T-helper 2 cell treated with Interferon-gamma antibody and Interleukin-4, amounts not matched to agents 100 ng/mL and 5 ng/mL, for 36 hours (primary cell): ENCODE results near the gene PTAR1. TPM values are rescaled to one million over a fixed set of nuclear protein-coding genes. Genes with fewer than 3 reads are reported as not detected.

ENCODE experiments used
- intact Hi-C: fragments of 100-400 bp; cut with micrococcal nuclease; formaldehyde crosslinking; loops from one replicate; pipeline ENCODE4 v1.15.1; 2023
- total RNA-seq: library from RNA; stranded (reverse); gene quantifications from 2 replicates; pipeline ENCODE4 v1.2.3, GENCODE V29; 2022

Gene PTAR1
- total RNA-seq, 1 donor from 2014 or later, result 65.7 TPM

DNA sequence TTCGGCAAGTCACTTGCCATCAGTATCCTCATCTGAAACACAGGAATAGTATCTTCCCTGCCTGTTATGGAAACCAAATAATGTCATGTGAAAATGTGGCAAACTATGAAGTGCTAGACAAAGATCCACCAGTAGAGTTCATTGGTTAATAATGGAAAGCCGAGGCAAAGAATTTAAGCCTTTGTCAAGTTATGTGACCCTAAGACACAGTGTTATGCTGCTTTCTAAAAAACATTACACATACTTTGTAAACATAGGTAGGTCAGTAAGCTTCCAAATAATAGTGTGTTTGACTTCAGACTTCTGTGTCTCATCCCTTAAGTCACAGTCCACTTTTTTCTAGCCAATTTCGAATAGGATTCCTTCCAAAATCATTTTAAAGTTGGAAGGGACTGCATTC, 6.0 kb downstream of the PTAR1 start:
- intact Hi-C loops, result no loop called here

DNA sequence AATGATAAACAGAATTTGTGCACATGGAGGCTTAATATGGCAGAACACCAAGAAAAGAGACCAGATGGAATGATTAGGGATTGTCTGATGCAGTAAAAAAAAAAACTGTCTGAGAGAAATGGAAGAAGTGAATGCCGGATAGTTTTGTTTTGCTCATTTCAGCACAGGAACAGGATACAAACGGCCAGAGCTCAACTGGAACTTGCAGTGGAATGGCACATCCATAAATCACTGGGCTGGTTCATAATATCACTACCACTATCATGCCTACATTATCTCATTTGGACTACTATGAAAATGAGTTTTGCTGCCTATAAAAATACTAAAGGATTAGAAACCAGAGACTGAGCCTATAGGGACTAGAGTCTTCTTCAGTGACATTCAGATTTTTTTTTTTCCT, 9.7 kb downstream of the PTAR1 start:
- intact Hi-C loops, result no loop called here

DNA sequence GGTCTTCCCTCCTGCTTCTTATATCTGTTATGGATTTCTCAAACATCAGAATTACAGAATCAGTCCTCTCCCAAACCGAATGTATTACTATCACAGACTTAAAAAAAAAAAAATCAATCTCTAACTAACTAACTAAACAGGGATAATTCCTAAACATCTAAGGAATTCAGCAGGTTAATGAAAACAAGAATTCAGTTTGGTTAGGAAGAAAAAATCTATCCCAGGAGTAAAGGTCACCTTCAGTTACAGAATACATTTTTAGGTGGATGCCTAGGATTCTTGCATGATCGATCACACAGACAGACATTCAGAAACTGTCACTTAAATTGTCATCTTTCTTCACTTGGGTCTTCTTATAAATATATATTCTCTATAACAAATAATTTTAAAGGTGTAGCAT, 11.5 kb downstream of the PTAR1 start:
- intact Hi-C loops, result no loop called here

DNA sequence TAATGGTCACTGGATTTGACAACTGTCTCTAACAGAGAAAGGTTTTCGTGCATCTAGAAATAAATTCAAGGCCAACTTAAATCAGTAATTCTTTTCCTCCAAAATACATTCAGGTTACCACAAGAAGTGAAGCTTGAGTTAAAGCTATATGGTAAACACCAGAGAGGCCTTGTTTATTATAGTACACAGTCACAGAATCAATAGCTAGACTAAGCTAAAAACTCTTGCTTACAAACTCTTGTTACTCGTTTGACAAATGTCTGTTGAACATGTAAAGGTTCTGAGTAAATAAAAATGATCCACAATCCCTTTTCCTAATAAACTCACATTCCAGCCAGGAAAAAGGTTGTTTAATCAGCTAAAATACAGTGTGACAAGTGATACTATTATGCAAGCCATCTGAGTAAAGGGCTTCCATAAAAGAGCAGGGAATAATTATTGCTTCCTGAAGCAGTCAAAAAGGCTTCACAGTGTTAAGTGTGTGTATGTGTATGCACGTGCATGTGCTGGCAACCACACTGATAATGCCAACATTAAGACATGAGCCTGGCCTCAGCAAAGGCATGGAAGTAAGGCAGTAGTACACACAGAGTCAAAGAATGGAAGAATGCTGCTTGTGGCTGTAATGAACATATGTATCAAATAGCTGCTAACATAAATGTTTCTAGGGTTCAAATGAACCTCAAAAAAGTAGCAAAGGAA, 12.8 kb downstream of the PTAR1 start:
- intact Hi-C loops, result no loop called here

DNA sequence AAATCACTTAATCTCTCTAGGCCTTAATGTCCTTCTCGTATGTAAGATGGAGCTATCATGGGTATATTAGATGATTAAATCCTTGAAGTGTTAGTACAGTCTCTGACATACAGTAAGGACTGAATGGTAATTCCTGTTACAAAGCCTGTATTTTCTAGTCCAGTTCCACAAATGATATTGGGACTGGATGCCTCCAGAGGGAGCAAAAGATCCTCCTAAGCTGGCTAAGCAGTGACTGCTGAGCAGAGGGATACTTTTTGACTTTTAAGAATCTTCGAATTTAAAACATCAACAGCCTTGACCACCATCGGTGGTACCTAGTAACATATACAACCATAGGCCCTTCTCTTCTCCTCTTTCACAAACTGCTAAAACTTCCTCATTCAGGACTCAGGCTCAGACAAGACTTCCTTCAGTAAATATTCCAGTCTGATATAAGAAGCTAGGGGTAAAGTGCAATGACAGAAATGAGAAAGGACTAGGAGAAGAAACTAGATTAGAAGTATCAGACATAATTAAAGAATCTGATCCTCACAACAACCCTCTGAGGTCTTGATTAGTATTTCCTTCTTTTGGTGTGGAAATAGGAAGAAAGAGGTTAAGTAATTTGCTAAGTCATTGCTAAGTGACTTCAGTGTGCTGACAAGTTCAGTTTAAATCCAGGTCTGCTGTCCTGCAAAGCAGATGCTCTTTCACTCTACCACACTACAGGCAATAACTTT, 13.9 kb downstream of the PTAR1 start:
- intact Hi-C loops, result no loop called here

DNA sequence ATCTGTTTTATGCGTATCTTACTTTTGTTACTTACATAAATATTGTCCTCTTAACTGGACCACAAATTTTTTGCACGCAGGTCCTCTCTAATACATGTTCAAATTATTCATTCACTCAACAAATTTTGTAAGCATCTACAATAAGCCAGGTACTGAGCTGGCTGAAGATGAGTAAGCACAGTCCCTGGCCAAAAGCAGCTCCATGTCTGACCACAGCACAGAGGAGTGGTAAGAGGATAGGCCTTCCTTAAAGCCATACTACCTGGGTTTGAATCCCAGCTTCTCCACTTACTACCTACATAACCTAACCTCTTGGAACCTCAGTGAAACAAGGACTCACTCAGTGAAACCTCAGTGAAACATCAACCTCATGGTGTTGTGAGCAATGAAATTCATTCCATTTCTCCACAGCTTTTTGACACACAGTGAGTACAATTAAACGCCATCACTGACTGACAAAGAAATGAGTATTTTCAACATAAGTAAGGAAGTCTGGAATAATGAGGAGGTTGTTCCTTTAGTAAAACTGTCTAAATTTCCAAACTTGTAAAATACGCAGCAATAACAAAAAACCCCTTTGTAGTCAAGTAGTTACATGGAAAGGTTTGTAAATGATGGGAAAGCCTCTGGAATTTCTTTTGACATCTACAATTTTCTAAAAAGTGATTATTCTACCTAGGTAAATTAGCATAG, 15.0 kb downstream of the PTAR1 start:
- intact Hi-C loops, result no loop called here

DNA sequence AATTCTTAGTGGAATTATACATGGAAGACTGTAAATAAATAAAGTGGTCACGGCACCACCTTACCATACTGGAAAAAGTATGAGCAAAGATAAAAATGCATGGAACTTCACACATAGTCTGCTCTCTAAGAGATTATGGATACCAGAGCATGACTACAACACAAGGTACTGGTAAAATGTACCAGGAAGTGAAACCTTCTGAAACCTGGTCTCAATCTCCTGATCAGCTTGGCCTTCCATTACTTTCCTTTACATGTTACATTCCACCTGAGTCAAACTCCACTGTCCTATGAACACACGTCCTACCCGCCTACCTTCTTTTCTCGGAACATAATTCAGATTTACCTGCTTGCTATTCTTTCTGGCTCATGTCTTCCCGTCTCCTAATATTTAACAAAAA, 15.9 kb downstream of the PTAR1 start:
- intact Hi-C loops, result no loop called here

DNA sequence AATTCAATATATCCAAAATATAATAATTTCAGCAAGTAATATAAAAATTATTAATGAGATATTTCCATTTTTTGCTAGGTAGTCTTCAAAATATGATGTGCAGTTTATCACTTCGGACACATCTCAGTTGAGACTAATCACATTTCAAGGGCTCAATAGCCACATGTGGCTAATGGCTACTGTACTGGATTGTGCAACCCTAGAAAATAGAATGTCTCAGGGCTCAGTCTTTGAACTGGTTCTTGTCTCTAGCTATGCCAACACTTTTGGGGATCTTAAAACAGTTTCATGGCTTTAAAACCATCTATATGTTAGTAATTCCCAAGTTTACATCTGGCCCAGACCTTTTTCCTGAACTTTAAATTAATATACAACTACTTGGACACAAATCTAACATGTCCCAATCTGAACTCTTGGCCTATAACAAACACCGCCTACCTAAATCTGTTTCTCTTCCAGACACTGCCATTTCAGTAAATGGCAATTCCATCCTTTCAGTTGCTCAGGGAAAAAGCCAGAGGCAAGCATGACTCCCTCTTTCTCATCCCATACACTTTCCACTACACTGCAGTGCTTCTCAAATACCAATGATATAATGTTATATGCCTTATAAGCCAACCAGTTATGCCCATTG, 18.8 kb downstream of the PTAR1 start:
- intact Hi-C loops, result no loop called here

DNA sequence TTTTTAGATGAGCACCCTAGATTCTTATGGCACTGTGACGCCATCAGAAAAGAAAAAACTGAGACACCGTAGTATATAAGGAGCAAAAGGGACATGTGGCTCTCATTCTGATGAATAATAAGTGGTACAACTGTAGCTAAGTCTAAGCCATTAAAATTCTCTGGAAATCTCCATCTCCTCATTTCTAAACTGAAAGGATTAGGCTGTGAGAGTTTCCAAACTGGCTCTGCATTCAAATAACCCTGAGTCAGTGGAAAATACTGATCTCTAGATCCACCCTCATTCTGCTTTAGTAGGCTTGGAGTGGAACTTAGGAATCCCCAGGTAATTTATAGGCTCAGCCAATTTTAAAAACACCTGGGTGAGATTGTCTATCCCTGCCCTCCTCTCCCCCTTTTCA, 28.5 kb downstream of the PTAR1 start:
- intact Hi-C loops, result no loop called here

DNA sequence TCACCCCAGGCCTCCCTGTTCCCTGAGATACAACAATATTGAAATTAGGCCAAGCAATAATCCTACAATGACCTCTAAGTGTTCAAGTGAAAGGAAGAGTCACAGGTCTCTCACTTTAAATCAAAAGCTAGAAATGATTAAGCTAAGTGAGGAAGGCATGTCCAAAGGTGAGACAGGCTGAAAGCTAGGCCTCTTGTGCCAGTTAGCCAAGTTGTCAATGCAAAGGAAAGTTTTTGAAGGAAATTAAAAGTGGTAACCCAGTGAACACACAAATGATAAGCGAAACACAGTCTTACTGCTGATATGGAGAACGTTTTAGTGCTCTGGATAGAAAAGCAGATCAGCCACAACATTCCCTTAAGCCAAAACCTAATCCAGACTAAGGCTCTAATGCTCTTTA, 39.8 kb downstream of the PTAR1 start:
- intact Hi-C loops, result no loop called here

DNA sequence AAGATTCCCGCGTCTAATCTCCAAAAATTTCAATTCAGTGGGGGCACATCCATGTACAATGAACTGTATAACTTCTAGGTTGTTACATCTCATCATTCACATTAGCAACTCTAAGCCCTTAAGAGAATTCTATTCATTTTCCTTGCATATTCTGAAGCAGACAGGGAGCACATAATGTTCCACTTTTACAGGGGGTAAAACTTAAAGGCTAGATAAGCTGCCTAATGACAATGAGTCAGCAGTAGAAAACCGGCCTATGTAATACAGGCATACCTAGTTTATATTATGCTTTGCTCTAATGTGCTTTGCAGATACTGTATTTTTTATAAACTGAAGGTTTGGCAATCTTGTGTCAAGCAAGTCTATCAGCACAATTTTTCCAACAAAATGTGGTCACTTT, 40.4 kb downstream of the PTAR1 start:
- intact Hi-C loops, result no loop called here

DNA sequence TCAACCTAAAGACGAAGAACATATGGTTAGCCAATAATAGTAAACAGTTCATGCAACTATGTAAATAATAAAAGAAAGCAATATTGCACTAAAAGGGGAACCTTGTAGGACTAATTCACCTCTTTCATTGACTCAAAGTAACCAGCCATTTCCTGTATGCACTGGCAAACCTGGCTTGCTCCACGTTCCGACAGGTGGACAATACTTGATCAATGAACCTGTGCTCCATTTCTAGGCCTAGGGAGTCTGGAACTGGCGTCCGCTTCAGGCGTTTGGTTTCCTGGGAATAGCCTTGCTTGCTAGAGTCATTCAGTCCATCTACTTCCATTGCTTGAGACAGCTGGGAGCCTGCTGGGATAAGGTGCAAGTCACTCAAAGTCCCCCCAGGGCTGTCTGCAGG, 41.6 kb downstream of the PTAR1 start:
- intact Hi-C loops, result no loop called here

DNA sequence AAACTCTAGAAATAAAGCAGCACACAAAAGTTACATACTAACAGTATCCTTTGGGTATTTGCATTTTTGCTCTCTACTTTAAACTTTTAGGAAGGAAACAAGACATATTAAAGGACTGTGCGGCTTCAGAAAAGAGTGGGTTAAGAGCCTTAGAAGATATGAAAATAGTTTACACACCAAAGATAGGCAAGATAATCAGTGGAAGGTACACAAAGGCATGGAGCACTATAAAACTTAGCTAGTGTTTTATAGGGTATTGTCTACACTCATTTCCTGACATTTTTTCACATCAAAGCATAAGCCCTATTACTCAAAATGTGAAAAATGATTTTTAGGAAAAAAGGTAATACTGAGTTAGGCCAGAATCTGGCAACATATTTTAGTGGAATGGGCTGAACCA, 44.0 kb downstream of the PTAR1 start:
- intact Hi-C loops, result no loop called here

DNA sequence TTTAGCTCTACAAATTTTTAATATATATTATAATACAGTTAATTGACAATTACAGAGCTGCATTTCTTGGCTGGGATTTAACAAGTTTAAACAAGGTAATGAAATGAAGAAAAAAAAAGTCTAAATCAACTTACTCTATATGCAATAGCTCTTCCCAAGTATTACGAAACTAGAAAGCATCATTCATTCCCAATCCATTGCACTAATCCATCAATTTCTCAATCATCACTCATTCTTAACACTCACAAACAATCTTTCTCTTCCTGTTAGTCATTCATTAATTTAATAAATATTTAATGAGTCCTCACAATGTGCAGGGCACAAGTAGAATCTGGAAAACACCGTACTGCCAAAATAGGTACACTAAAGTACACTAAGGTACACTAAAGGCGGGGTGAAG, 44.7 kb downstream of the PTAR1 start:
- intact Hi-C loops, result no loop called here

DNA sequence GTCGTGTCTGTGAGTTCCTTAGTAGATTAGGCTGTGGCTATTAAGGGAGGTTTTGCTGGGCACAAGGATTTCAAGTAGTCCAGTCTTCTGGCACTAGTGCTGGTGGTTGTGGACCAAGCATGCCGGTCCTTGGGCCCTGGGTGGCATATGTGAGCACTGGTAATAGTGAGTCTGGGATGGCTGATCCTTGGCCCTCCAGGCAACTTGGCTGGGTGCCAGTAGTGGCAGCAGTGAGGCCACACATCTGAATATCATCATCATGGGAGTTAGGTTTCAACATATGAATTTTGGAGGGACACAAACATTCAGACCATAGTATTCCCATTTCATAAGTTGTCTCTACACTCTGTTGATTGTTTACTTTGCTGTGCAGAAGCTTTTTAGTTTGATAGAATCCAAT, 62.3 kb downstream of the PTAR1 start:
- intact Hi-C loops, result no loop called here

DNA sequence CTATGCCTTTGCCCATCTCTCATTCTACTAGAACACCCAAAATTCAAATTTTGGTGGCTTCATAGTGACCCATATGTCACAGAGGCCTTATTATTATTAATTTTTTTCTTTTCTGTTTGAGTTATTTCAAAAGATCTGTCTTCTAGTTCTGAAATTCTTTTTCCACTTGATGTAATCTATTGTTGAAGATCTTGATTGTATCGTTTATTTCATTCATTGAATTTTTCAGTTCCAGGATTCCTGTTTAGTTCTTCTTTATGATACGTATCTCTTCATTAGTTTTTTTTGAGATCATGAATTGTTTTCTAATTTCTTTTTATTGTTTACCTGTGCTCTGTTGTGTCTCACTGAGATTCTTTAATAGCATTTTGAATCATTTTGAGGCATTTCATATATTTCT, 63.0 kb downstream of the PTAR1 start:
- intact Hi-C loops, result no loop called here

DNA sequence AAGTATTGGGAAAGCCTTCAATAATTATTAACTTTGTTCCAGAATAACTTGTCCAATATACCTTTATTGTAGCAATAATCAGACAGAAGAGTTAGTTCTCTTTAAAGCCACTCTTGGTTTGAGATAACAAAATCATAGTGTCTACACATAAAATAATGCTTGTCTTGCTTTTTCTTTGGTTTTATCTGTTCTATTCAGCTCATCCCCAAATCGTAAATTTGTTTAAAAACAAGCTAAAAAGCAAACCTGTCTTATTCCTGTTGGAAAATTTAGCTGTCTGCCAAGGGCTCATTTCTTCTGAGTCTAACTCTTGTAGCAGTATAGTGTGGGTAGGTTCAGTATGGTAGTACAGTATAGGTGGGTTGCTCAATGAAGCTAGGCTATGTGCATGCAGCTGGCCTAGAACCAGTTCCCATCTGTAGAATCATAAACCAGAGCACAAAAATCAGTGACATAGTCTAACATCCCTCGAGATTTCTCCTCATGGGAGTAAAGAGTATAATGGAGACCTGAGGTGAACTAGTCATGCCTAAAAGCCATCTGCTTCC, 69.7 kb downstream of the PTAR1 start:
- intact Hi-C loops, result no loop called here

DNA sequence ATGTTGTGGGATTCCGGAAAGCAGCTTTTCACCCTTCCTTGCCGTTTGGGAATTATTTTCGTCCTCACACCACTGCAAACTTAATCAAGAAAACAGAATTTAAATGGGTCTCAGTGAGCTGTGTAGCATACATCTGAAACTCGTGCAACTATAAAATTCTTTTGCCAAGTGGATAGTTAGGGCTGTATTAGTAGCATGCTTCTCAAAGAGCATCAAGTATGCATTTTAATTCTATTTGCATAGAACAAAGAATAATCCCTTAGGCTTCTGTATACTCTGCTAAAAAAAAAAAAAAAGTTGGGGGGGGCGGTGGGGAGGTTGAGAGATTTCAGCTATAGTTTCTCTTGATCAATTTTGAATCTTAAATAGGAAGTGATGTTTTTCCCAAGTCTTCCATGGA, 75.9 kb downstream of the PTAR1 start:
- intact Hi-C loops, result no loop called here

DNA sequence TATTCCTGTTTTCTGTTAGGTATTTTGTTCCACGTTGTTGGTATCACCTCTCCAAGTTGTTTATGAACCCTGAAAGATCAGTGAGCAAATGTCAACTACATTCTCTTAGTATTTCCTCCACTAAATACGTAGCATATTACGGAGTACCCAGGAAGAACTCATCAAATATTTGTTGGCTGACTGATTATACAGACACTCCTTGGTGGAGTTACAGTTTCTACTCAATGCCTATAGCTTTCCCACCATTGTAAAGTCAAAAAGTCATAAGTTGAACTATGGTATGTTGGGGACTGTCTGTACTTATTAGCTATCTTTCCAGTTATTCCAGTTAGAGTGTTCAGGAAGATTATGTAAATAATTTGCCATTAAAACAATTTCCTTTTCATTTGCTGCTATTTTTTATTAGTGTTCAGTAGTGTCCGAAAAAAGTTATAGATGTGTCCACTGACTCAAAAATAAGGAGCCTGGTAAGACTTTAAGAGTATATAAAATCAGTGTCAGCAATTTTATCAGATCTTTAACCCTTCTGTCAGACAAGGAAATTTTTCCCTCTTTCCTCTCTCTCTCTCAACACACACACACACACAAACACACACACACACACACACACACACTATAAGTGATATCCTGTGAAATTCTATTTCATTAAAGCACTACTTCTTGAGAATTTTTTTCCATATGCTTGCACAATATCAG, 80.8 kb downstream of the PTAR1 start:
- intact Hi-C loops, result loop anchor here (10.0 kb wide), 2 partner anchors 254 to 576 kb away; partner anchors contain the start of gene SMC5

DNA sequence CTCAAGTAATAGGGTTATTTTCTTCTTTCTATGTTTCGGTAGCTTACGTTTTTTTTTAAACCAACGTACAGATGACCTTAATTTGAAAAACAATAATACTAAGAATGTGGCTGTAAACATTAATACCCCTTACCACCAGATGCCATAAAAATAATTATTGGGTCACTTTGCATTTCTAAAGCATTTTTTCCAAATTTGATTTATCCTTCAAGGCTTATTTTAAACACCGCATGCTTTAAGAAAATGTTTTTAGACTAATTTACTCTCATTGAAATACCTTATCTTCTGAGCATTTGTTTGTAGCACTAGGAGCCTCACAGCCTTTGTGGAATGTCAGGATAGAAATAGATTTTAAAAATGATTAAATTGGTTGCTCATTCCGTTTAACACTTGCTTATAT, 81.9 kb downstream of the PTAR1 start:
- intact Hi-C loops, result loop anchor here (10.0 kb wide), 2 partner anchors 253 to 577 kb away; partner anchors contain the start of gene SMC5

DNA sequence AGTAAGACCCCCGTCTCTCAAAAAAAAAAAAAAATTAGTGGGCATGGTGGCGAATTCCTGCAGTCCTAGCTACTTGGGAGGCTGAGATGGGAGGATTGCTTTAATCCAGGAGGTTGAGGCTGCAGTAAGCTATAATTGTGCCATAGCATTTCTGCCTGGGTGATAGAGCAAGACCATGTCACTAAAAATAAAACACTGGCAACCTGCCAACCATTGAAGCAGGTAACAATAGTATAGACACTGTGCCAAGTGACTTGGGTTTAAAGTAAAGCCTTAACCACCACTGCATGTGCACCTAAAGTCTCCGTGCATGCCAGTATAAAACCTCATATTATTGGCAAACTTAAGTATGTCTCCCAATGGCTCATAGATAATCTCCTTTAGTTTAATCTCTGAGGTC, 84.2 kb downstream of the PTAR1 start:
- intact Hi-C loops, result loop anchor here (10.0 kb wide), 2 partner anchors 251 to 579 kb away; partner anchors contain the start of gene SMC5
